NCI-H460 (cell line): ENCODE data around the gene KASH5. TPM values are rescaled to one million over a fixed set of nuclear protein-coding genes. Genes with fewer than 3 reads are reported as not detected.
"Not testable (repeated sequence)": the region's sequence is repeated elsewhere in the genome, so short reads cannot be mapped to it uniquely, and the experiment has no call there.

Source experiments
- DNase-seq: peaks from one replicate; pipeline ENCODE4 v3.0.0-alpha.2; 2016; ENCODE audit warnings: low read depth; ENCODE audit errors: extremely low read depth
- total RNA-seq: library from RNA; depleted of rRNA; stranded (reverse); fragments of >200 nt; shearing (Covaris generic); gene quantifications from 2 replicates; pipeline ENCODE4 v1.2.3, GENCODE V29; 2014; rRNA removed

KASH5 gene
- total RNA-seq, 1 experiment from 2014 or later = not detected

- peak; percentile 95 for DNase-seq
Observed at GRCh38 chr19:49453013-49453756, 65.1 kb downstream of the KASH5 start, which contains the start of gene ALDH16A1. ALDH16A1 (plus strand) TSS chr19:49453225; CDS start chr19:49453332, 107 bp downstream.

GRCh38 chr19:49453757-49454240 lies 65.8 kb downstream of the KASH5 start:
- no peak for DNase-seq

GRCh38 chr19:49455773-49456172 lies 67.7 kb downstream of the KASH5 start:
- no peak for DNase-seq

GRCh38 chr19:49456326-49456725 lies 68.3 kb downstream of the KASH5 start:
- no peak for DNase-seq

- no peak for DNase-seq
Observed at GRCh38 chr19:49458567-49458903, 70.5 kb downstream of the KASH5 start.

- no peak for DNase-seq
Observed at GRCh38 chr19:49459388-49459787, 71.3 kb downstream of the KASH5 start.

GRCh38 chr19:49461130-49461529 lies 73.1 kb downstream of the KASH5 start:
- DNase-seq = not testable (repeated sequence)

GRCh38 chr19:49461656-49462055 lies 73.6 kb downstream of the KASH5 start:
- no peak for DNase-seq

GRCh38 chr19:49462492-49462891 lies 74.4 kb downstream of the KASH5 start:
- DNase-seq = no peak

- DNase-seq = no peak
Observed at GRCh38 chr19:49463960-49464740, 76.1 kb downstream of the KASH5 start.

GRCh38 chr19:49465371-49465770 lies 77.3 kb downstream of the KASH5 start:
- DNase-seq = no peak

Other genes with a start within 250 kb of the KASH5 start
- not detected in 2 replicates for gene HRC, start 232.9 kb upstream of the KASH5 start, total RNA-seq
- gene TRPM4, start 230.5 kb upstream of the KASH5 start, total RNA-seq = 2.8 and 3.9 TPM in 2 replicates
- gene SLC6A16, start 63.1 kb upstream of the KASH5 start, total RNA-seq = 0.30 and 0.43 TPM in 2 replicates
- not detected in 2 replicates for gene CD37, start 52.8 kb upstream of the KASH5 start, total RNA-seq
- 13.7 and 13.8 TPM in 2 replicates for gene TEAD2, start 25.8 kb upstream of the KASH5 start, total RNA-seq
- gene DKKL1, start 24.4 kb upstream of the KASH5 start, total RNA-seq = not detected in 2 replicates
- gene PTH2, start 35.2 kb downstream of the KASH5 start, total RNA-seq = not detected in 2 replicates
- not detected in 2 replicates for gene GFY, start 37.1 kb downstream of the KASH5 start, total RNA-seq
- 0.17 TPM in 1 of 2 replicates, not detected in the other for gene SLC17A7, start 53.3 kb downstream of the KASH5 start, total RNA-seq
- 48.5 and 69.4 TPM in 2 replicates for gene PIH1D1, start 63.6 kb downstream of the KASH5 start, total RNA-seq
- gene ALDH16A1, start 65.0 kb downstream of the KASH5 start, total RNA-seq = 24.7 and 32.4 TPM in 2 replicates
- gene FLT3LG, start 86.0 kb downstream of the KASH5 start, total RNA-seq = 0.12 and 0.35 TPM in 2 replicates
- gene RPL13A, start 99.4 kb downstream of the KASH5 start, total RNA-seq = 3,401 and 3,992 TPM in 2 replicates
- 2,280 and 2,727 TPM in 2 replicates for gene RPS11, start 108.2 kb downstream of the KASH5 start, total RNA-seq
- gene FCGRT, start 124.4 kb downstream of the KASH5 start, total RNA-seq = 0.77 TPM in 1 of 2 replicates, not detected in the other
- gene RCN3, start 139.8 kb downstream of the KASH5 start, total RNA-seq = 3.1 and 5.6 TPM in 2 replicates
- 21.8 and 31.8 TPM in 2 replicates for gene NOSIP, start 192.3 kb downstream of the KASH5 start, total RNA-seq
- gene PRRG2, start 193.1 kb downstream of the KASH5 start, total RNA-seq = 0.14 TPM in 1 of 2 replicates, not detected in the other
- gene PRR12, start 202.9 kb downstream of the KASH5 start, total RNA-seq = 2.1 and 3.0 TPM in 2 replicates